IMR-90 (cell line): ENCODE results near the gene KIF1A.

ENCODE experiments used
- BHLHE40 ChIP-seq: fragments of 150-350 bp; IDR thresholded peaks from 2 replicates; pipeline ENCODE4 v1.6.1; 2016; ENCODE audit warnings: mild to moderate bottlenecking, low read depth, low read length
- CEBPB ChIP-seq: IDR thresholded peaks from 2 replicates; pipeline ENCODE4 v1.6.1; 2012; ENCODE audit warnings: low read depth, low read length, improper control_type of control experiment
- POLR2A ChIP-seq: IDR thresholded peaks from 2 replicates; pipeline ENCODE4 v1.6.1; 2012; ENCODE audit warnings: mild to moderate bottlenecking, low read depth, low read length
- RAD21 ChIP-seq: IDR thresholded peaks from 2 replicates; pipeline ENCODE4 v1.6.1; 2012; ENCODE audit warnings: low read length, improper control_type of control experiment
- RCOR1 ChIP-seq: IDR thresholded peaks from 2 replicates; pipeline ENCODE4 v1.6.1; 2012; ENCODE audit warnings: mild to moderate bottlenecking, low read length, improper control_type of control experiment; ENCODE audit not compliant: insufficient replicate concordance
- TF ChIP-seq, protein P1 (sequence below): fragments of 150-350 bp; IDR thresholded peaks from 2 replicates; pipeline ENCODE4 v1.6.1; 2016; ENCODE audit warnings: low read depth, mild to moderate bottlenecking, low read length, moderate library complexity, borderline replicate concordance
- TF ChIP-seq, protein P2 (sequence below): conservative IDR thresholded peaks from 2 replicates; pipeline ENCODE4 v1.5.1; 2012; ENCODE audit warnings: mild to moderate bottlenecking, low read depth, low read length, improper control_type of control experiment

DNA sequence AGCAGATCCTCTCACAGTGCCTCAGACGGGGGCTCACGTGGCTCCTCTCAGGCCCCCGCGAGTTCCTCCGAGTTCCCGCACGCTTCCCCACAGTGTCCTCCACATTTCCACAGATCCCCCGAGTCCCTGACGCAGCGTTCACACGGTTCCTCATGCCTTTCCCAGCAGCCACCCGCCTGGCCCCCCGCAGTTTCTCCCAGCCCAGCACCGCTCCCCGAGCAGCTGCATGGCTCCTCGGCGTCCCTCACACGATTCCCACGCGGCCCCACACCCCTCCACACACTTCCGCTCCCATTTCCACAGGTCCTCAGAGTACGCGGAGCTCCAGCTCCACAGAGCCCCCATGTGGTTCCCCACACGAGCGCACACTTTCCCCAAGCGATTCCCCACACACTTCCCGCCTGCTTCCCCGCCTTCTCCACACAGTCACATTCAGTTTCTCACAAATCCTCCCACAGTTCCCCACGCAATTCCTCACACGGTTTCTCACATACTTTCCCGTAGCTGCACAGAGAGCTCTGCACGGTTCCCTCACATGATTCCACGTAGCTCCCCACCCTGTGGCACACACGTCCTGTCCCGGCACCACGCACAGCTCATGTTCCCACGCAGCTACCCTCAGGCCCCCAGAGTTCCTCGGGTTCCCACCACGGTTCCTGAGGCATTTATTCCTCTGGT lies 39.9 kb downstream of the KIF1A start:
- TF ChIP-seq, protein P1, sequence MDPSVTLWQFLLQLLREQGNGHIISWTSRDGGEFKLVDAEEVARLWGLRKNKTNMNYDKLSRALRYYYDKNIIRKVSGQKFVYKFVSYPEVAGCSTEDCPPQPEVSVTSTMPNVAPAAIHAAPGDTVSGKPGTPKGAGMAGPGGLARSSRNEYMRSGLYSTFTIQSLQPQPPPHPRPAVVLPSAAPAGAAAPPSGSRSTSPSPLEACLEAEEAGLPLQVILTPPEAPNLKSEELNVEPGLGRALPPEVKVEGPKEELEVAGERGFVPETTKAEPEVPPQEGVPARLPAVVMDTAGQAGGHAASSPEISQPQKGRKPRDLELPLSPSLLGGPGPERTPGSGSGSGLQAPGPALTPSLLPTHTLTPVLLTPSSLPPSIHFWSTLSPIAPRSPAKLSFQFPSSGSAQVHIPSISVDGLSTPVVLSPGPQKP = no peak
- TF ChIP-seq, protein P2, sequence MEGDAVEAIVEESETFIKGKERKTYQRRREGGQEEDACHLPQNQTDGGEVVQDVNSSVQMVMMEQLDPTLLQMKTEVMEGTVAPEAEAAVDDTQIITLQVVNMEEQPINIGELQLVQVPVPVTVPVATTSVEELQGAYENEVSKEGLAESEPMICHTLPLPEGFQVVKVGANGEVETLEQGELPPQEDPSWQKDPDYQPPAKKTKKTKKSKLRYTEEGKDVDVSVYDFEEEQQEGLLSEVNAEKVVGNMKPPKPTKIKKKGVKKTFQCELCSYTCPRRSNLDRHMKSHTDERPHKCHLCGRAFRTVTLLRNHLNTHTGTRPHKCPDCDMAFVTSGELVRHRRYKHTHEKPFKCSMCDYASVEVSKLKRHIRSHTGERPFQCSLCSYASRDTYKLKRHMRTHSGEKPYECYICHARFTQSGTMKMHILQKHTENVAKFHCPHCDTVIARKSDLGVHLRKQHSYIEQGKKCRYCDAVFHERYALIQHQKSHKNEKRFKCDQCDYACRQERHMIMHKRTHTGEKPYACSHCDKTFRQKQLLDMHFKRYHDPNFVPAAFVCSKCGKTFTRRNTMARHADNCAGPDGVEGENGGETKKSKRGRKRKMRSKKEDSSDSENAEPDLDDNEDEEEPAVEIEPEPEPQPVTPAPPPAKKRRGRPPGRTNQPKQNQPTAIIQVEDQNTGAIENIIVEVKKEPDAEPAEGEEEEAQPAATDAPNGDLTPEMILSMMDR = no peak
- TF ChIP-seq POLR2A (no peak), CEBPB (no peak), RCOR1 (no peak), BHLHE40 (no peak), RAD21 (no peak)
